Stimulated activated CD8-positive, alpha-beta memory T cell treated with anti-CD3 and anti-CD28 coated beads, Interleukin-15, amount 100 ng/mL, for 48 hours (primary cell): ENCODE results near the gene TSPEAR.

Source experiments
- DNase-seq, 2 donors: peaks; one replicate each; pipeline ENCODE4 v3.0.0-alpha.2; 2020; ENCODE audit warnings: low read depth in 2 of 2

The TSPEAR gene

DNA sequence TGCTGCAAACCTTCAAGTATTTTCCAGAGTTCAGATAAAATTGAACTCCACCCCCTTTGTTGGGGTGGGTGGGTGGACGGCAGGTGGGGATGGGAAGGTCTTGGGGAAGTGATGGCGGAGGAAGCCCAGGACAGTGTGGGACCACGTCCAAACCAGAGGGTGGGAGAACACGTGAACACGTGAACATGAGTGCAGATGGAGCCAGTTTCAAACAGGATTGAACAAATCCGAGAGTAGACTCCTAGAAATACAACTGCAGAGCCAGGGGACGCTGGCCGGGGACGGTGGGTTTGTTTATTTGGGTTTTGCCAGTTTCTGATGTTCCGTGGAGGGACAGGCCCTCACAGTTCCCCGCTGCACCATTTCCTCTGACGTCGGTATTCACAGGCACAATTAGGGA is 163.0 kb downstream of the TSPEAR start:
- no peak for DNase-seq

DNA sequence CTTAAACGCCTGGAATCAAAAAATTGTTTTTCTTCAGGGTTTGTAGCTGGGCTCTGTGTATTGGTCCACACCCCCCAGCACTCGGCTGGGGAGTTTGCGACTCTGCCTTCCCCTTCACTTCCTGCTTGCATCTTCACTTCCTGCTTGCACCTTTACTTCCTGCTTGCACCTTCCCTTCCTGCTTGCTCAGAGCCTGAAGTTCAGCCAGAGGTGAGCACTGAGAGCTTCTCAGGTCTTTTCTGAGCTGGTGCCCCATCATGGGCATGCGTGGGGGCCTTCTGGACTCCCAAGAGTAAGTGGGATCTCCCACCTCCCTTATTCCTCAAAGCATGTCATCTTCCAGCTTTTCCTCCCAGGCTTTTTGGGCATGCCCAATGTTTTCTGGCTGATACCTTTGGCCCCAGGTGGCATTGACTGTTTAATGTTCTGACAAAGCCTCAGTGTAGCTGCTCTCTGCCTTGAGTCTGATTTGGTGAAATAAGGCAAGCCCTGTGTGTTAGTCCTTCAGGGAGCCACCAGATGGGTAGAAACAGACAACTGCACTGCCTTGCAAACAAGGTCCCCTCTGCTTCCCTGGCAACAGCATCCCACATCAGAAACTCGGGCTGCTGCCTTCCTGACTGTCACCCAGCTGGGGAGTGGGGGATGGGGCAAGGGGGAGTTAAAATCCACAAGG is 163.6 kb downstream of the TSPEAR start:
- no peak for DNase-seq

DNA sequence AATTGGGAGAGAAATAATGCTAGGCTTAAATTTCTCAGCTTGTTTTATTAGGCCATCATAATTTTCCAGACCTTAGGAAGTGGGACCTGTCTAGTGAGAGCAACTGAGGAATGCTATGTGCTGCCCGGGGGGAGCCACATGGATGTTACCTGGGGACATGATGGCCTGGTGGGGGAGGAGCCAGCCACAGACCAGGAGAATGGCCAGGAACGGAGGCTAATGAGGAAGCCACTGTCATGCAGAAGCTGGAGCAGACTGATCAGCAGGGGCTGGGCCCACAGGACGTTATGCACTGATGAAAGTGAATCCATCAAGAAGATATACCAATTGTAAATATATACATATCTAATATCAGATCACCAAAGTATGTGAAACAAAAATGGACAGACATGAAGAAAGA is 166.8 kb downstream of the TSPEAR start:
- DNase-seq, result no peak

DNA sequence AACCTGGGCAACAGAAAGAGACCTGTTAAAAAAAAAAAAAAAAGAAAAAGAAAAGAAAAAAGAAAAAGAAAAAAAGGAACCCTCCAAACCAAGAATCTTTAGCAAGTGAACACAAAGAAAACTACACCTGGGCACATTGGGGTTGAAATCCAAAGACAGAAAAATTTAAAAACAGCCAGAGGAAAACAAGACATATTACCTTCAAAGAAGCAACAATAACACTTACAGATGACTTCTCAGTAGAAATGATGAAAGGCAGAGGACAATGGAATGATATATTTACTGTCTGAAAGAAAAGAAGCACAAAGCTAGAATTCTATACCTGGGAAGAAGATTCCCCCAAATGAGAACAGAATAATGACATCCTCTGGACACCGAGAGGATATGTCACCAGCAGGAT is 168.7 kb downstream of the TSPEAR start:
- no peak for DNase-seq

DNA sequence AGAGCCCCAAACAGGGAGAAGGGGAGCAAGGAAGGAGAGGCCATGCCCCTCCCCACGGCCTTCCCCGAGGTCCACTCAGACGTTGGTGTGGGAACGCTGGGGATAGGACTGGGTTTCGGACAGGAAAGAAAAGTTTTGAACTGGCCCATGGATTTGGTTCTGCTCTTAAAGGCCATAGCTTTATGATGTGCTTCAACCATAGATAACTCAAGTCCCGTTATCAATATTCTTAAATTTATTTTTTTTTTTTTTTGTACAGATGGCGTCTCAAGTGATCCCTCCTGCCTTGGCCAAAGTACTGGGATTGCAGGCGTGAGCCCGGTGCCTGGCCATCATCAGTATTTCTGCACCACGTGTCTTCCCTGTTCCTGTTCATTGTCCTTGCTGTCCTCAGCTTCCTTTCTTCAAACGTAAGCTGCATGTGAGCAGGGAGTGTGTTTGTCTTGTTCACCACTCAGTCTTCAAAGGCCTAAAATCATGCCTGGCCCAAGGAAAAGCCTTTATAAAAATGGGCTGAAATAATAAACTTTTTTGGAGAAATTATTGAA is 170.6 kb downstream of the TSPEAR start:
- no peak for DNase-seq

DNA sequence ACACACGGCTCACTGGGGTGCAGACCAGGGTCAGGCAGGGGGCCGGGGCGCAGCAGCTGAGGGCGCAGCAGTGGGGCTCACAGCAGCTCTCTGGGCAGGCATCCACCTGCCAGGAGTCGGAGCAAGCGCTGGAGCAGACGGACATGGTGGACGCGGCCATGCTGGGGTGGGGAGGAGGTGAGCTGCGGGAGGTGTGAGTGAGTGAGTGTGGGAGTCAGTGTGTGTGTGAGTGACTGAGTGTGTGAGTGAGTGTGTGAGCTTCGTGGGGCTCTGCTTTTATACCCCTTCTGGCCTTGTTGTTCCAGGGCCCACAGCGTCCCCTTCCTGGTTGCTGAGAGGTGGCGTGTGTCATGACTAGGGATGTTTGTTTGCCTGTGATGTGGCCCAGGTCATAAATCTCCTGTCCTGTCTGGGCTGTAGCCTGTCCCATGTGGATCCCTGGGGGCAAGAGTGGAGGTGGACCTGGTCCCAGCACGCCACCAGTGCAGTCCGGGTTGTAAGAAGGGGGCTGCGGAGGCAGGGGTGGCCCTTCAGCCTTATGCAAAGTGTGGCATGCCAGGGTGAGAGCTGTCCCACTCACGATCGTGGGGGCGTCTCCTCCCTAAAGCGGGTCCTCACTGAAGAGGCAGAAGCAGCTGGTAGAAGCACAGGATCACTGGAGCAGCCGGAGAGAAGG is 171.2 kb downstream of the TSPEAR start, which contains the start of gene KRTAP10-1:
KRTAP10-1 (minus strand) TSS at position 205 of the 676 bp plus-strand sequence; CDS start at position 160, 45 bp downstream.
- no peak for DNase-seq

DNA sequence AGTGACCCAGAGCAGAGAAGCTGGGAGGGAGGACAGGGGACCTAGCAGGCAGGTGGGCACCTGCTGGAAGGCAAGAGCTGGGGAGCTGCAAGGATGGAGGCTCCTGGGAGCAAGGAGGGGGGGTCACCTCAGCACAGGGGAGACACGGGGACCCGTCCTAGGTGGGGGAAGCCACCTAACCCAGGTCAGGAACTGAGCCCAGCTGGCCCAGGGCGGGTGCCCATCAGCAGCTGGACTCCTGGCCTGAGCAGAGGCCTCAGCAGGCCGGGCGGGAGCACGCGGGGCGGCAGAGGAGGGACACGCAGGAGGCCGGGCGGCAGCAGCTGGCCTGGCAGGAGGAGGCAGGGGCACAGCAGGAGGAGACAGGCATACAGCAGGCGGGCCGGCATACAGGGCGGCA is 172.3 kb downstream of the TSPEAR start:
- DNase-seq, result no peak

DNA sequence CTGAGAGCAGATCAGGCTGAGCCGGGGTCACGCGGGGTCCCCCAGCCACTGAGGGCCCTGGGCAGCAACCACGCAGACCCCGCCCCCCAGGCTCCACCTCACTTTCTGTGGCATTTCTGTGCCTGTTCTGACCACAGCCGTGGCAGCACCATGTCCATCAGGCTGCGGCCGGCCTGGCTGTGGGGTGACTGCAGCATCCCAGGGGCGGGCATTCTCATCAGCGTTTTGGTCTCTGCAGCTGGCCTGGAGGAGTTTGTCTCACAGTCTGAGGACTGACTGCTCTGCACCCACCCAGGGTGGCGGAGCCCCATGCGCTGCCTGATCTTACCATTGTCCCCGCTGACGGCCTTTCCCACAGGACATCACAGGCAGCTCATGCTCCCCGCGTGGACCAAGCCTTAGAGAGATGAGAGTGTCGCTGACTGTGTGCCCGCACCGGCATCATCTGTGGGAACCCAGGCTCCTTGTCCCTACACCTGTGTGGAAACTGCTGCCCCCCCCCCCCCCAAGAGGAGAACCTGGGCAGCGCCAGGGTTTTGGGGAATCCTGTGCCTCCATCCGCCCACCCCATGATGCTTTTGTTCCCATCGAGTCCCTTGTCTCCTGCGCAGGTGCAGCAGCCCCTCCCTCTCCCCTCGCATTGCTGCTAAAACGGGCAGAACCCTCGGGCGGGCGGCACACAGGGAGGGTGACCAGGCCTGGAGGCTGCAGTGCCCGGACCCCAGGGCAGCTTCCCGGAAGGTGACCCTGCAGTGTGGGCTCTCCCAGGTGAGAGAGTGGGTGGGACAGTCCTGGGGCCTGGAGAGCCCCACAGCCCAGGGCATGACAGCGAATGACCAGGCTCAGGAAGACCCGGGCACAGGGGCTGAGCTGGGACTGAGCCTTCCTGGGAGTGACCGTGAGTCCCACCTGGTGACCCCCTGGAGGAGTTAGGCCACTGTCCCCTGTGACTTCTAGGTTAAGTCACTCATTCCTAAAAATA is 173.2 kb downstream of the TSPEAR start:
- no peak for DNase-seq

DNA sequence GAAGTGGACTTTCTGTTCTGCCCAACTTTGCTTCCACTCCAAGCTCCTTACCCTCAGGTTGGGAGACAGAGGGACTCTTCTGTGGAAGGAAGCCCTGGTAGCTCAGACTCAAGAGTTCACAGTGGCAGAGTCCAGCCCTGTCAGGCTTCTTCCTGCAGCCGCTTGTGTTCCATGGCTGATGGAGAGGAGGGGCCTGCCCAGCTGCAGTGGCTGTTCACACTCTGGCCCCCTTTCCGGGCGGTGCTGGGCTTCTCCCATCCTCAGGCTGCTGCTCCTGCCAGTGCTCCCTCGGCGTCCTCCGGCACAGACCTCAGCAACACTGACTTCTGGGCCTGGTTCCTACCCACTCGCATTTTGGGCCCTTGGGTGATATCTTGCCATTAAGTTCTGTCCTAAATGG is 175.4 kb downstream of the TSPEAR start:
- no peak for DNase-seq

DNA sequence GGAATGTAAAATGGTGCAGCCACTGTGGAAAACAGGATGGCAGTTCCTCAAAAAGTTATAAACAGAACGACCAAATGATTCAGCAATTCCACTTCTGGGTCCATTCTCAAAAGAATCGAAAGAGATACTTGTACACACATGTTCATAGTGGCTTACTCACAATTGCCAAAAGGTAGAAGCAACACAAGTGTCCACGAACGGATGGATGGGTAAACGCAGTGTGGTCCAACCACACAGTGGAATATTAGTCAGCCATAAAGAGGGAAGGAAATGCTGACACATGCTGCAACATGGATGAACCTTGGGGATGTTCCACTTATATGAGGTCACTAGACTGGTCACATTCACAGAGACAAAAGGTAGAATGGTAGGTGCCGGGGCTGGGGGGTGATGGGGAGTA is 176.7 kb downstream of the TSPEAR start:
- DNase-seq, result no peak

DNA sequence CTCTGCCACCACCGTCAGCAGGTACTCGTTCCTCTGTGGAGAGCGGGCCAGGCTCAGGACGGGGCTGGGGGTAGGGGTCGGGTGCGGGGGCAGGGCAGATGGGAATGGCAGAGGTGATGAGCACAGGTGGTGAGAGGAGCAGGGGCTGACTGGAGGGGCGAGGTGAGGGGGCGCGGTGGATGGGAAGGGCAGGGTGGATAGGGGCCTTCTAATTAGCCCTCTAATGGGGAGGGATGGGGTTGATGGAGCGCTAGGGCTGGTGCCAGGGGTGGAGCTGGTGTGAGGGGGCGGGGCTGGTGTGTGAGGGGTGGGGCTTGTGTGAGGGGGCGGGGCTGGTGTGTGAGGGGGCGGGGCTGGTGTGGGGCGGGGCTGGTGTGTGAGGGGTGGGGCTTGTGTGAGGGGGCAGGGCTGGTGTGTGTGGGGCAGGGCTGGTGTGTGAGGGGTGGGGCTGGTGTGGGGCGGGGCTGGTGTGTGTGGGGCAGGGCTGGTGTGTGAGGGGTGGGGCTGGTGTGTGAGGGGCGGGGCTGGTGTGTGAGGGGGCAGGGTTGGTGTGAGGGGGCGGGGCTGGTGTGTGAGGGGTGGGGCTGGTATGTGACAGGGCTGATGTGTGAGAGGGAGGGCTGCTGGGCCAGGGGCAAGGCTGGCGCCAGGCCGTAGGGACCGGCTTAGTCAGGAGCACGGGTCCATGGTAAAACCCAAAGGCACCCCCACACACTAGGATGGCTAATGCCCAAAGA is 177.3 kb downstream of the TSPEAR start:
- no peak for DNase-seq

DNA sequence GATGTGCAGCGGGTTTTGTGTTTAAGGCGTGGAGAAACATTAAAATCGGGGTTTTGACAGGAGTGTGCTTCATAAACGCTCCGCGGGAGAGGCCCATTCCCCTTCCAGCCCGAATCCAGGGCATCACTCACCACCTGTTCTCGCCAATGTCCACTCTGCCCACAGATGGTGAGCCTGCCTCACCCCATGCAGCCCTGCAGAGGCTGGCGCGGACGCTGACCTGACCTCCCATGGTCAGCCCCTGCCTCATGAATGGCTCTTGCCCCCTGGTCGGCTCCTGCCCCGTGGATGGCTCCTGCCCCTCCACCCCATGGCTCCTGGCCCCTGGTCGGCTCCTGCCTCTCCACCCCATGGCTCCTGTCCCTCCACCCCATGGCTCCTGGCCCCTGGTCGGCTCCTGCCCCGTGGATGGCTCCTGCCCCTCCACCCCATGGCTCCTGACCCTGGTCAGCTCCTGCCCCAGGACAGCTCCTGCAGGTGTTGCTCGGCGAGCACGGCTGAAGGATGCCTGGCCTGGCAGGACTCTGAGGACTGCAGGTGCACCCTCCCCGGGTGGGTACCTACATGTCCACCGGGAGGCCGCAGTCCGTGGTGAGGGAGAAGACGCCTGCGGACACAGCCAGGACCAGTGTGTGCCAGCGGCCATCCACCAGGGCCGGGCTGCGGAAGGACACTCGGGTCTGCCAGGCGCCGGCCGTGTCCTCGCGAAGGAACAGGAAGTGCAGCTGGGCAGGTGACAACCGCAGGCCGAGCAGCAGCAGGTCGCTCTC is 178.1 kb downstream of the TSPEAR start:
- DNase-seq, result no peak

DNA sequence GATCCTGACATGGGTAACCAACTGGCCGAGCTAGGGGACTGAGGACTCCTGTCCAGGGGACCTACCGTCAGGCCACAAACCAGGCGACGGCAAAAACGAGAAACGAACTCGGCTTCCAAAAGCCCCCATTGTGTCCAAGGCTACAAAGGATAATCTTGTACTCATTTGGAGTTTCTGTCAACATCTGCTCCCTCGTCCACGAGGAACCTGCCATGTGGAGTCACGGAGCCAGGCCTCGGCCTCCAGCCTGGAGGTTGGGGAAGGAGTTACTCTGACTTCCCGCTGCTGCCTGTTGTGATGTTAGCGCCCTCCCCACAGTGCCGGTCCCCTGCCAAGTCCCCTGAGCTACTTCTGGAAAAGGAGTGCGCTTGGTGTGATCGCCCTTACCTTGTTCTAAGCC is 178.7 kb downstream of the TSPEAR start:
- DNase-seq, result no peak

DNA sequence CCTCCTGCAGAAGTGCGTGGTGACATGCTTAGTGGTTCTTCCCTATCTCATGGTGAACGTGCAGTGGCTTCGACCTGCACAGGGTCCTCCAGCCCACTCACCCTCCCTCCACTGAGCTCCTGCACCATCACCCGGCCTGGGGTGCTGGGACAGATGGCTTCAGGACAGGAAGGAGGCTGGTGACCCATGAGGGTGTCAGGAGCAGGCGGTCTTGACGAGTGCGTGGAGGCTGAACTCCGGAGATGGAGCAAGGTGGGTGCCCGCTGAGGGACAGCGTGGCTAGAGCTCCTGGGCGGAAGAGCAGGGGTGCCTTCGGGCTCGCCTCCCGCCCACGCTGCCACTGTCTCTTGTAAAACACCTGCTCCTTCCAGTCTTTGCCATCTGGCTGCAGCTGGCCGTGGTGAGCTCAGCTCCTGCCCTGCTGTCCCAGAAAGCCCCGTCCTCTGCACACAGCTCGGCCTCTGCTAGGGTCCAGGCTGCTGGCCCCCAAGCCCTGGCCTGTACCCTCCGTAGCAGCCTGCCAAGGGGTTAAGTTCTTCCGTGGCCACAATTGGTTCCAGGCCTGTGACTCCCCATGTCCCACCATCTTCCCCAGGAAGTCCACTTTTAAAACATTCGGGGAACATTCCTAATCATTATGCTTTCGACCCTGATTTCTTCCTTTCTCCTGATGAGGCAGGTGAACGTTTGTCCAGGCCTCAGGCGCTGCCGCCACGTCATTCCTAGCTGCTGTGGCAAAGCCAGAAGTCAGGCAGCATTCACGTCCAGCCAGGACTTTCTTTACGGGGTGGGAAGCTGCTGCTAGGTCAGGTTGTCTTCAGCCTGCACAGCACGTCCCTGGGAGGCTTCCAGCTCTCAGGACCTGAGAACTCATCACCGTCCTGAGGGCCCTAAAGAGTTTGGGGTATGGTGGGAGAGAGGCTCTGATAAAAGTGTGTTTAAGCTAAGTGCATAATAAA is 179.5 kb downstream of the TSPEAR start:
- DNase-seq, result no peak

DNA sequence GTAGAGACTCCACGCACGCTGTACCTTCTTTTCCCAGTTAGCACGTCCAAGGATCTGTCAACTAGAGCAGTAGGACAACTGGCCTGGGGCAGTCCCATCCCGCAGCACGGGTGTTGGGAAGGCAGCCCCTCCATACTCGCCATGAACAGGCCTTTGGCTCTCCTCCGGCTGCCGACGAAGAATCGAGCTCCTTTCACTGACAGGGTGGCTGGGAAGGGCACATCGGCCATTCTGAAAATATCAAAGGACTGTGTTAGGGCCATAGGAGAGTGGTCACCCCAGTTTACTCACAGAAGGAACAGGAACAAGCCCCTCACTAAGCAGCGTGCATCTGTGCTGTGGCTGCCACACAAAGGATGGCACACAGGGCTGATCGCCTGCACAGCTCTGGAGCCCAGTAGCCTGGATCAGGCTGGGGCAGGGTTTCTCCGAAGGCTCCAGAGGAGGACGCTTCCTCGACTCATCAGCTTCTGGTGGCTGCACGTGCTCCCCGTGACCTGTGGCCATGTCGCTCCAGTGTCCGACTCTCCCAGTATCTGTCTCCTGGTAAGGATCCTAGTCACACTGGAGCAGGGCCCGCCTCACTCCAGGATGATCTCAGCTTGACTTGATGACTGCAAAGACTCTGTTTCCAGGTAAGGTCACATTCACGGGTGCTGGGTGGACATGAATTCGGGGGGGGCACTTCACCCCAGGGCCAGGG is 180.3 kb downstream of the TSPEAR start:
- DNase-seq, result no peak

DNA sequence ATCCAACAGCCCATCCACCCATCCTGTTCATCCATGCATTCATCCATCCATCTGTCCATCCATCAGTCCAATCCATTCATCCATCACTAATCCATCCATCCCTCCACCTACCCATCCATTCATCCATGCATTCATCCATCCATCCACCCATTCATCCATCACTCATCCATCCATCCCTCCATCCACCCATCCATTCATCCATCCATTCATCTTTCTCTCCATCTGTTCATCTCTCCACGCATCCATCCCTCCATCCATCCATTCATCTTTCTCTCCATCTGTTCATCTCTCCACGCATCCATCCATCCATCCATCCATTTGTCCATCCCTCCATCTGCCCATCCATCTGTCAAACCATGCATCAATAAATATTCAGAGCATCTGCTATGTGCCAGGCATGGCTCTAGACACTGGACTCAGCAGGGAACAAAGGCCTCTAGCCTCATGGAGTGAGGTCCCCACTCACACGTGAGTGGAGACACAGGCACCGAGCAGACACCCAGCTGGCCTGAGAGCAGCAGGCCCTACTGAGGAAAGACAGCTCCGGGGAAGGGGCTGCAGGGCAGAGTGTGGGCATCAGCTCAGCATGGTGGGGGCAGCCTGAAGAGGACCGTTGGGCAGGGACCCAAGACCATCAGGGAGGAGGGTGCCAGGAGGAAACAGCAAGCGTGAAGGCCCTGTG is 181.0 kb downstream of the TSPEAR start:
- no peak for DNase-seq

DNA sequence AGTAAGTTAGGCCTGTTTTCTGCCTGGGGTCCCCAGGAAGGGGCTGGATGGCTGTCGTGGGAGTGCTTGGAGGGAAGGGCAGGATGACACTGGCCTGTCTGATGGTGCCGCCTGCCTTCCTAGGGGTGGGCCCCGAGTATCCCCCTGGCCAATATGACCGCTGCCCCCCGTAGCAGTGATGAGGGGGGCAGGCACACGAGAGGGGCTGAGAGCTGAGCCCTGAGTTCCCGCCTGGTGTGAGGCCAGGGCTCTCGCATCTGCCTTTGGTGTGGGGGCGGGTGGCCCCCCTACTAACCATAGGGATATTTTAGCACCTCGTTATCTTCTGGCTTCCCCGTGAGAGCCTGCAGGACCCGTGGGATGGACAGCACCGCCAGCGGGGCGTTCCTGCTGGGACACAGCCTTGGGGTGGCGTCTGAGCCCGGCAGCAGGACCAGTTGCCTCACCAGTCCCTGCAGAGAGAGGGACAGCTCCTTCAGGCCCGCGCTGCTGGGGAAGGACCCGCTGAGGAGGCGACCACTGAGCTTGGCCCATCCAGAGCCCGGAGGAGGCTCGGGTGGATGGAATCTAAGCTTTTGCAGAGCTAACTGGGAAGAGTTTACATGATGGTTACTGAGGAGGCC is 181.8 kb downstream of the TSPEAR start:
- no peak for DNase-seq

DNA sequence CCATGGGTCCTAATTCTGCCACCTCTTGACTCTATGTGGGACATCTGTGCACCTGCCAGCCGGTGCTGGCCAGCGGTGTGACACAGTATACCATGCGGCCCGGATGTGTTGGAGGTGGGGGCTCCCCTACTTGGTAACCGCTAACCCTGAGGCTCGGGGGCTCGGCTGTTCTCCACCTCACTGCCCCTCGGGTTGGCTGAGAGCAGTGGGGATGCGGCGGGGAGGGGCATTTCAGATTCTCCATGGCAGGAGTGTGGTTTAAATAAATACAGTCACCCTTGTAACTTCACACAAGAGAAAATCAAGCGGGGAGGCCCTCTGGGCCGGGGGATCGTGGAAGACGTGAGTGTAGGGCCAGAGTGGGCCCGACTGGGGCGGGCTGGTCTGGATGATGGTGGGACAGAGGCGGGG is 182.4 kb downstream of the TSPEAR start:
- no peak for DNase-seq
